Liver (tissue), 9 donors: ENCODE data around the gene PREX1. TPM values are rescaled to one million over a fixed set of nuclear protein-coding genes. Genes with fewer than 3 reads are reported as not detected.

ENCODE experiments used
- DNase-seq: peaks from one replicate; pipeline ENCODE4 v3.0.0-alpha.2; 2017; ENCODE audit warnings: low spot score
- H3K27ac ChIP-seq, 2 donors: one replicate each; pipeline ENCODE4 v1.7.0; 2013; ENCODE audit warnings: inconsistent platforms in 2 of 2, low read length in 2 of 2, control low read depth in 1 of 2, low read depth in 1 of 2, mild to moderate bottlenecking in 1 of 2
- H3K27me3 ChIP-seq, 4 donors: one replicate each; pipeline versions ENCODE4 v1.6.1 to v1.7.0; 2013; ENCODE audit warnings: low read length in 3 of 4, inconsistent platforms in 1 of 4, mild to moderate bottlenecking in 1 of 4, moderate library complexity in 1 of 4; ENCODE audit not compliant: control insufficient read depth in 4 of 4, insufficient read depth in 4 of 4
- H3K36me3 ChIP-seq, 4 donors: one replicate each; pipeline versions ENCODE4 v1.6.1 to v1.7.0; 2013; ENCODE audit warnings: low read length in 3 of 4, mild to moderate bottlenecking in 3 of 4, low read depth in 1 of 4, moderate library complexity in 1 of 4; ENCODE audit not compliant: control insufficient read depth in 4 of 4, insufficient read depth in 3 of 4
- H3K4me1 ChIP-seq, 4 donors: one replicate each; pipeline versions ENCODE4 v1.6.1 to v1.7.0; 2013; ENCODE audit warnings: low read length in 3 of 4, mild to moderate bottlenecking in 3 of 4, moderate library complexity in 1 of 4; ENCODE audit not compliant: control insufficient read depth in 4 of 4, insufficient read depth in 4 of 4
- H3K4me3 ChIP-seq, 3 donors: one replicate each; pipeline versions ENCODE4 v1.6.1 to v1.7.0; 2013; ENCODE audit warnings: low read length in 3 of 3, control low read depth in 1 of 3, low read depth in 1 of 3, mild to moderate bottlenecking in 1 of 3
- H3K9ac ChIP-seq, 2 donors: one replicate each; pipeline ENCODE4 v1.7.0; 2013; ENCODE audit warnings: low read length in 2 of 2, mild to moderate bottlenecking in 2 of 2, moderate library complexity in 2 of 2, control low read depth in 1 of 2, low read depth in 1 of 2
- H3K9me3 ChIP-seq, 4 donors: one replicate each; pipeline versions ENCODE4 v1.6.1 to v1.7.0; 2013; ENCODE audit warnings: low read length in 3 of 4; ENCODE audit not compliant: control insufficient read depth in 4 of 4
- ATF3 ChIP-seq: IDR thresholded peaks from 2 replicates; pipeline ENCODE4 v1.6.1; 2016; ENCODE audit warnings: antibody characterized with exemption
- EGR1 ChIP-seq, 2 donors: IDR thresholded peaks; 2 replicates each; pipeline ENCODE4 v1.6.1; 2016 to 2018; ENCODE audit warnings: antibody characterized with exemption in 2 of 2, low read depth in 2 of 2
- FOXA1 ChIP-seq: IDR thresholded peaks from 2 replicates; pipeline ENCODE4 v1.6.1; 2016; ENCODE audit warnings: antibody characterized with exemption
- FOXA2 ChIP-seq: IDR thresholded peaks from 2 replicates; pipeline ENCODE4 v1.6.1; 2016; ENCODE audit warnings: antibody characterized with exemption
- HNF4A ChIP-seq, 2 donors: conservative IDR thresholded peaks; 2 replicates each; pipeline ENCODE4 v1.6.1; 2016; ENCODE audit warnings: antibody characterized with exemption in 2 of 2, mild to moderate bottlenecking in 2 of 2
- JUND ChIP-seq, 2 donors: IDR thresholded peaks; 2 replicates each; pipeline ENCODE4 v1.6.1; 2016; ENCODE audit warnings: antibody characterized with exemption in 2 of 2
- MAX ChIP-seq: IDR thresholded peaks from 2 replicates; pipeline ENCODE4 v1.6.1; 2016; ENCODE audit warnings: antibody characterized with exemption
- NR2F2 ChIP-seq: IDR thresholded peaks from 2 replicates; pipeline ENCODE4 v1.6.1; 2016; ENCODE audit warnings: antibody characterized with exemption
- RAD21 ChIP-seq, 2 donors: IDR thresholded peaks; 2 replicates each; pipeline ENCODE4 v1.6.1; 2016; ENCODE audit warnings: antibody characterized with exemption in 2 of 2, mild to moderate bottlenecking in 2 of 2
- REST ChIP-seq: IDR thresholded peaks from 2 replicates; pipeline ENCODE4 v1.6.1; 2016; ENCODE audit warnings: antibody characterized with exemption, mild to moderate bottlenecking
- RXRA ChIP-seq, 2 donors: IDR thresholded peaks; 2 replicates each; pipeline ENCODE4 v1.6.1; 2017 to 2018; ENCODE audit warnings: antibody characterized with exemption in 2 of 2, mild to moderate bottlenecking in 1 of 2
- WGBS: extraction: QIAGEN DNeasy Blood & Tissue Kit; methylation state at CpG from one replicate; pipeline ENCODE4 v1.1.7; 2013; 5-methylcytosine and 5-hydroxymethylcytosine counted together
- polyA plus RNA-seq, 2 donors: library from polyadenylated mRNA; stranded (reverse) in 1 of 2; unstranded in 1 of 2; fragments of 200-250 nt in 1 of 2; fragments of >200 nt in 1 of 2; fragmentation: Nextera tagmentation in 1 of 2; extraction: Ambion mirVana in 1 of 2; gene quantifications; one replicate each; pipeline versions ENCODE4 v1.2.1 to v1.2.3, GENCODE V29; 2013 to 2015
- total RNA-seq, 2 donors: library from RNA; depleted of rRNA; stranded (reverse); fragments of >200 nt; gene quantifications; one replicate each; pipeline ENCODE4 v1.2.3, GENCODE V29; 2014
- donor health status: healthy.
- donor health status: healthy.
- donor health status: healthy.
- donor health status: healthy.
- donor health status: healthy.

PREX1 gene
- total and polyA plus RNA-seq, 4 donors, result 2.2 to 18.0 (median 10.8) TPM

GRCh38 chr20:48731536-48731935 is 96.3 kb downstream of the PREX1 start:
- peaks cover 0 to 2% (median 0%) of the 10 kb centered on the region in 4 donors for H3K36me3 ChIP-seq
- TF ChIP-seq MAX (no peak), NR2F2 (no peak), FOXA2 (no peak)
- no peaks in the 10 kb centered on the region for H3K9me3 ChIP-seq
- no peak overlapping the region for H3K9ac ChIP-seq
- no peaks in the 10 kb centered on the region for H3K27me3 ChIP-seq
- WGBS, result 98% methylated on average over 4 of the region's 4 CpGs
- no peak overlapping the region for H3K27ac ChIP-seq
- DNase-seq, result no peak
- H3K4me1 ChIP-seq, result no peaks in the 10 kb centered on the region
- no peak overlapping the region for H3K4me3 ChIP-seq

GRCh38 chr20:48730977-48731376 is 96.8 kb downstream of the PREX1 start:
- Histone ChIP-seq H3K36me3 (peaks cover 0 to 2% (median 0%) of the 10 kb centered on the region in 4 donors), H3K27ac (no peak overlapping the region), H3K9me3 (no peaks in the 10 kb centered on the region), H3K4me3 (no peak overlapping the region), H3K9ac (no peak overlapping the region), H3K4me1 (no peaks in the 10 kb centered on the region), H3K27me3 (no peaks in the 10 kb centered on the region)
- TF ChIP-seq RXRA (IDR thresholded peaks at IDR 0.05) (no peak), ATF3 (no peak), HNF4A (conservative IDR thresholded peaks at IDR 0.05) (no peak), NR2F2 (no peak), RAD21 (IDR thresholded peaks at IDR 0.05) (no peak), REST (no peak), EGR1 (IDR thresholded peaks at IDR 0.05; ENCODE audit: low read depth in 2 of 2) (no peak), FOXA2 (no peak), MAX (no peak), FOXA1 (no peak)
- 94% methylated on average over 3 of the region's 3 CpGs for WGBS
- DNase-seq, result no peak

- WGBS, result 90% methylated on average over 6 of the region's 6 CpGs
- H3K4me1 ChIP-seq, result no peaks in the 10 kb centered on the region
- no peak overlapping the region for H3K27ac ChIP-seq
- no peak for TF ChIP-seq JUND (IDR thresholded peaks at IDR 0.05)
- no peak overlapping the region for H3K4me3 ChIP-seq
- H3K9ac ChIP-seq, result no peak overlapping the region
- peaks cover 0 to 2% (median 0%) of the 10 kb centered on the region in 4 donors for H3K36me3 ChIP-seq
- H3K27me3 ChIP-seq, result no peaks in the 10 kb centered on the region
- no peak for DNase-seq
- H3K9me3 ChIP-seq, result no peaks in the 10 kb centered on the region
Observed at GRCh38 chr20:48729538-48729937, 98.3 kb downstream of the PREX1 start.
